Panc1 (cell line): ENCODE results near the gene DYNC1I1. TPM values are rescaled to one million over a fixed set of nuclear protein-coding genes. Genes with fewer than 3 reads are reported as not detected.

Source experiments
- ATAC-seq: fragments of 200-7000 bp; cut with Tn5 transposase; 2 replicates; pipeline ENCODE4 v1.9.1; 2020; ENCODE audit warnings: mild to moderate bottlenecking, moderate library complexity
- BruUV-seq: library from RNA; stranded (reverse); fragments of 400-500 nt; replicated peaks from 2 replicates; lab custom pipeline; 2021; lab: Mats Ljungman, UMichigan
- CTCF ChIA-PET: fragments of 300-600 bp; sonication (Branson Sonifier 250); formaldehyde crosslinking; loops from one replicate; lab custom pipeline; 2022; ENCODE audit warnings: antibody characterized with exemption; lab: Charles Lee
- POLR2A ChIA-PET: fragments of 300-600 bp; sonication (Branson Sonifier 250); formaldehyde crosslinking; loops from one replicate; lab custom pipeline; 2022; ENCODE audit warnings: antibody characterized with exemption; lab: Charles Lee
- DNase-seq: peaks from one replicate; pipeline ENCODE4 v3.0.0-alpha.2; 2010; ENCODE audit warnings: low read depth, low spot score
- H3K27ac ChIP-seq: 2 replicates; pipeline ENCODE4 v1.5.1; 2011; ENCODE audit warnings: mild to moderate bottlenecking, low read length, inconsistent platforms
- H3K27me3 ChIP-seq: fragments of 200-500 bp; sonication (Bioruptor generic); 2 replicates; pipeline ENCODE4 v1.6.0; 2014; ENCODE audit warnings: low read length, inconsistent platforms; ENCODE audit not compliant: control insufficient read depth, insufficient read depth
- H3K36me3 ChIP-seq: fragments of 200-500 bp; sonication (Bioruptor generic); 2 replicates; pipeline ENCODE4 v1.5.1; 2014; ENCODE audit warnings: inconsistent platforms, mild to moderate bottlenecking, low read length, moderate library complexity; ENCODE audit not compliant: control insufficient read depth, insufficient read depth
- H3K4me1 ChIP-seq: 2 replicates; pipeline ENCODE4 v1.5.1; 2011; ENCODE audit warnings: inconsistent platforms, mild to moderate bottlenecking, low read length, moderate library complexity; ENCODE audit not compliant: control insufficient read depth, insufficient read depth
- H3K4me3 ChIP-seq, 2 experiments: 2 replicates each; pipeline ENCODE4 v1.5.1; 2011 to 2012; ENCODE audit warnings: low read depth in 2 of 2, low read length in 2 of 2, mild to moderate bottlenecking in 2 of 2, inconsistent platforms in 1 of 2, moderate library complexity in 1 of 2
- H3K9me3 ChIP-seq: fragments of 200-500 bp; sonication (Bioruptor generic); 2 replicates; pipeline ENCODE4 v1.5.1; 2014; ENCODE audit warnings: low read depth, mild to moderate bottlenecking, inconsistent platforms, low read length, moderate library complexity; ENCODE audit not compliant: control insufficient read depth, insufficient read depth
- CTCF ChIP-seq: fragments of 450-650 bp; IDR thresholded peaks from 2 replicates; pipeline ENCODE4 v1.5.1; 2017; ENCODE audit warnings: mild to moderate bottlenecking
- POLR2AphosphoS5 ChIP-seq: IDR thresholded peaks from 2 replicates; pipeline ENCODE4 v1.6.1; 2012; ENCODE audit warnings: mild to moderate bottlenecking, low read depth, low read length, moderate library complexity
- REST ChIP-seq, 2 experiments: IDR thresholded peaks; 2 replicates each; pipeline ENCODE4 v1.6.1; 2011 to 2012; ENCODE audit warnings: low read depth in 2 of 2, control low read depth in 1 of 2, low read length in 1 of 2, mild to moderate bottlenecking in 1 of 2, moderate library complexity in 1 of 2; ENCODE audit not compliant: insufficient read depth in 1 of 2
- SIN3A ChIP-seq: IDR thresholded peaks from 2 replicates; pipeline ENCODE4 v1.6.1; 2012; ENCODE audit warnings: low read depth, mild to moderate bottlenecking, low read length, moderate library complexity, borderline replicate concordance; ENCODE audit not compliant: insufficient read depth
- TCF7L2 ChIP-seq: IDR thresholded peaks from 2 replicates; pipeline ENCODE4 v1.6.1; 2011; ENCODE audit warnings: mild to moderate bottlenecking, low read depth, low read length, inconsistent platforms
- in situ Hi-C: cut with HindIII; loops from 2 replicates; pipeline ENCODE4 v1.10.0; 2016; ENCODE audit warnings: low sequenced_read_pairs, low pct_unique_long_range_greater_than_20kb
- intact Hi-C: fragments of 100-400 bp; cut with micrococcal nuclease; formaldehyde crosslinking; loops from one replicate; pipeline ENCODE4 v1.10.0; 2022; ENCODE audit not compliant: unreplicated experiment
- total RNA-seq: library from RNA; stranded (reverse); gene quantifications from one replicate; pipeline ENCODE4 v1.2.1, GENCODE V29; 2021; ENCODE audit not compliant: unreplicated experiment

DYNC1I1 gene
- total RNA-seq, 1 experiment from 2014 or later: 0.13 TPM

GRCh38 chr7:96088579-96088978 lies 316.2 kb downstream of the DYNC1I1 start:
- no peak for TF ChIP-seq SIN3A
- no peak for TF ChIP-seq TCF7L2
- TF ChIP-seq REST (IDR thresholded peaks at IDR 0.05; ENCODE audit: insufficient read depth in 1 of 2, low read depth in 2 of 2, low read length in 1 of 2): no peak
- no peak for TF ChIP-seq CTCF
- TF ChIP-seq POLR2AphosphoS5: no peak
- no peaks in the 10 kb centered on the region for H3K36me3 ChIP-seq
- DNase-seq (no peak), ATAC-seq (peak; percentile 73; the same call in 1 of the 2 replicates)
- CTCF ChIA-PET: no interaction called here
- POLR2A ChIA-PET: no interaction called here
- H3K9me3 ChIP-seq: no peaks in the 10 kb centered on the region
- no peaks in the 10 kb centered on the region for H3K4me1 ChIP-seq
- no TSS peak for BruUV-seq
- intact Hi-C loops (no loop called here), in situ Hi-C loops (no loop called here)
- no peaks in the 10 kb centered on the region for H3K27me3 ChIP-seq
- no peak overlapping the region; the same call in 1 of the 2 replicates for H3K27ac ChIP-seq
- H3K4me3 ChIP-seq: no peak overlapping the region

- no peak for DNase-seq
- TF ChIP-seq TCF7L2: no peak
- TF ChIP-seq SIN3A: no peak
- no peak for TF ChIP-seq POLR2AphosphoS5
- TF ChIP-seq REST (IDR thresholded peaks at IDR 0.05; ENCODE audit: insufficient read depth in 1 of 2, low read depth in 2 of 2, low read length in 1 of 2): no peak
- no peak for TF ChIP-seq CTCF
- intact Hi-C loops: no loop called here
- no peak for ATAC-seq
- ChIA-PET POLR2A (interaction anchor here (0.7 kb wide), 1 partner anchor 1762 kb away, joined by 3 read pairs; no protein-coding TSS in a partner anchor), CTCF (no interaction called here)
- Histone ChIP-seq H3K27me3 (no peaks in the 10 kb centered on the region), H3K27ac (no peak overlapping the region; the same call in 1 of the 2 replicates), H3K4me3 (no peak overlapping the region), H3K4me1 (no peaks in the 10 kb centered on the region), H3K36me3 (no peaks in the 10 kb centered on the region), H3K9me3 (no peaks in the 10 kb centered on the region)
- in situ Hi-C loops: no loop called here
- BruUV-seq: no TSS peak
These were observed 317.2 kb downstream of the DYNC1I1 start for GRCh38 chr7:96089511-96089910.
